Measurements from ENCODE around the gene TFB2M.
"Not testable (repeated sequence)": the region's sequence is repeated elsewhere in the genome, so short reads cannot be mapped to it uniquely, and the experiment has no call there.

The TFB2M gene

DNA sequence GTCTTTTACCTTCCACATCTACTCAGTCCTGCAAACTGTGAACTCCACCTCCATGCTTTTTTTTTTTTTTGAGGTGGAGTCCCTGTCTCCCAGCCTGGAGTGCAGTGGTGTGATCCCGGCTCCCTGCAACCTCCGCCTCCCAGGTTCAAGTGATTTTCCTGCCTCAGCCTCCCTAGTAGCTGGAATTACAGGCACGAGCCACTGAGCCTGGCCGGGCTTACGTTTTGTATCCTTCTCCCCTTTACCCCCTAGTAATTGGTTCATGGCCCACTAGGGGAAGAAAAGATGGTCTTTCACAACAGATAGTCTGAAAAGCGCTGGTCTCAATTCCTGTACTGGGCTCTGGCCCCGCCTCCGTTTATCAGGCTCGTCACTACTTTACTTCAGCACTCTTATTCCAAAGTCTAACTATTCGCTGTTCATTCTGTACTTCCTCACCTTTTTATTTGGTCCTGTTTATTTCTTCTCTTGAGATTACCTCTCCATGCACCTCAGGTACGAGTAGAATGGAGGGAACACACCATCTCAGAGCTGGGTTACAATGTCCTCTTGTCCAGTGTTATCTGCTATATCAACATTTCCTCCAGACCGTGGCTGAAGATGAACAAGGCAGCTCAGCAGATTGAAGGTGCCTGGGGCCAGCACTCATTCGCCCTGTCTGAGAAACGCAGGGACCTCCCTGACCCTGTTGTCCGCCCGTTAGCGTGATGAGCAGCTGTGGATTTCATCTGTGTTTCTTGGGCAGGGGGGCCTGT, 16.4 kb upstream of the TFB2M start:
- DNase-seq (ENCODE audit: low spot score): no peak

DNA sequence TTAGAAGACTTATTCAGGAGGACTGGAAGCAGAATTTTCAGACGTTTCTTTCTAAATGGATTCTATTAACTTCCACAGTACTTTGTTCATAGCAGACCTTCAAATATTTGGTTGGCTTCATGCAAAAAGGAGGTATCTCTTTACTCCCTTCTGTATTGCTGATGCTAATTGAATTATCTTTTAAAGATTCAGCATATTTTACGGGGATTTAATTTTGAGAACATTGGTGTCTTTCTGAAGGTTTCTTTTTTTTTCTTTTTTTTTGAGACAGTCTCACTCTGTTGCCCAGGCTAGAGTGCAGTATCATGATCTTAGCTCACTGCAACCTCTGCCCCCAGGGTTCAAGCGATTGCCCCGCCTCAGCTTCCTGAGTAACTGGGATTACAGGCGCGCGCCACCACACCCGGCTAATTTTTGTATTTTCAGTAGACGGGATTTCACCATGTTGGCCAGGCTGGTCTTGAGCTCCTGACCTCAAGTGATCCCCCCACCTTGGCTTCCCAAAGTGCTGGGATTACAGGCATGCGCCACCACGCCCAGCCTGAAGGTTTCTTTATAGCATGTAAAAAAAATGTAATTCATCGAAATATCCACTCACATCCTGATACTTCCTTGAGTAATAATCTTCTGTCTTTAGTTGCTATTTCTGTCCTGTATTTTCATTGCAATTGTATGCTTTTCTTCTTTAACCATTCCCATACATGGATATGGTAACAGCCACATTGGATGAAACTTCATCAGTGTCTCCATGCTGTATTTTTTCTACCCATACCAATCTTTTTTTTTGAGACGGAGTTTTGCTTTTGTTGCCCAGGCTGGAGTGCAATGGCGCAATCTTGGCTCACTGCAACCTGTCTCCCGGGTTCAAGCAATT, 14.7 kb upstream of the TFB2M start:
- no peak for DNase-seq (ENCODE audit: low spot score)

DNA sequence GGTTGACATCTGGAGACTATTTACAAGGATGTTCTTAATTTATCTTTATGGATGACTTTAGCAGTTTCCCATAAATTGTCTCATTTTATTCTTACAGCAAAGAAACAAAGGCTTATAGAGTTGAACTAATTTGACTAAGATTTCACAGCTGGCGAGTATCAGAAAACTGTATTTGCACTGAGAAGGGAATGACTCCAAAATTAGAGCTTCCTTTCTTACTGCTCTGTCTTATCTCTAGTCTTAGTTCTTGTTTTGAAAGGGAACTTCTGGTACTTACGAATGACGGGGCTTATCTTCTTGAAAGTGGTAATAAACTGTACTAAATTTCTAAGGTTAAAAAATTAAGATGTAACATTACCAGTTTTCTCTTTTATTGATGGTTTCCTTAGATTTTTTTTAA, 13.8 kb upstream of the TFB2M start:
- DNase-seq (ENCODE audit: low spot score): no peak

DNA sequence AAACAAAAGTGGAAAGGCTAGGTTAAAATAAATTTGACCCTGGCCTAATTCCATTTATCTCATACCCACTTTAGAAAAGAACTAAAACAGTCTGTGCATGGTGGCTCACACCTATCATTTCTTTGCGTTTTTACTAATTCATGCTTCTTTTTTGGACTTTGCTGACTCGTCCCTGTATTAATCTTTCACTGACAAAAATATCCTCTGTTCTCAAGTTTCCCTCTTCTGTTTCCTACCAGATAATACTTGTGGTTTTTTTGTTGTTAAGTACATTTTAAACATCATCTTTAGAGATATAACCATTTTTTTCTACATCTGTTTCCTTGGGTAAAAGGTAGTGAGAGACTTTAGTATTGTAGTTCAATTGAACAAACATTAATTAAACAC, 11.7 kb upstream of the TFB2M start:
- no peak for DNase-seq (ENCODE audit: low spot score)

DNA sequence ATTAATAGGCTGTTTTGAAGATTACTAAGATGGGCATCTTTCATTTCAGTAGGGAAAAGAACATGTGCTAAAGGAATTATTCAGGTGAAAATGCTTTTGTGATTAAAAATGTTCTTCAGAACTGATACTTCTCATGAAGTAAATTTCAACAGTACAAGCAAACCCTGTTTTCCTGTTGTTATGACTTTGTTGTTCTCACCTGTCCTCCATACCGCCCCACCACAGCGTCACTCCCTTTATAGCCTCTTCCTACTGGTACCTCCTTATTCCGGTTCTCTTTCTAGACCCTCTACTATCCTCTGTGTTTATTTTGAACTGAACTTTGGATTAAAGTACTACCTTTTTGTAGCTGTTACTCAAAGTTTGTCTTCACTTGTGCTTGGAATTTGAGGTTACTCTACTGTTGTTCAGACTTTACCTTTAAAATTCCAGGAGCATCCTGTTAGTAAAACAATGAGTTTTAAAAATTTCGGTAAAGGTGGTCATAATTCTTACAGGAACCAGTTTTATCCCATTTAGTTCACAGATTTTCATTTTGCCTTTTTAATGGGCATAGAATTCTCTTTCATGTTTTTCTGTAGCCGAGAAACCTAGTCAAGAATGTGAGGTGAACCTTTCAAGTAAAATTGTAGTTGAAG, 11.1 kb upstream of the TFB2M start:
- DNase-seq (ENCODE audit: low spot score): no peak

DNA sequence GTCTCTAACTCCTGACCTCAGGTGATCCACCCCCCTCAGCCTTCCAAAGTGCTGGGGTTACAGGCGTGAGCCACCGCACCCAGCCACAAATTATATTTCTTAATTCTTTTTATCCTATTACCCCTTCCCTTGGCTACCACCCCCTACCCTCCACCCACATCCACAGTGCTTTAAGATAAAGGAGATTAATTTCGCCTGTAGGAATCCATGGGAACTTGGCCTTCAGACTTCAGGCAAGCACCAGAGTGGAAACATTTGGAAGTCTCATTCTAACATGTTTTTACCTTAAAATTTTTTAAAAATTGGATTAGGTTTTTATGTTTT, 10.6 kb upstream of the TFB2M start:
- no peak for DNase-seq (ENCODE audit: low spot score)

DNA sequence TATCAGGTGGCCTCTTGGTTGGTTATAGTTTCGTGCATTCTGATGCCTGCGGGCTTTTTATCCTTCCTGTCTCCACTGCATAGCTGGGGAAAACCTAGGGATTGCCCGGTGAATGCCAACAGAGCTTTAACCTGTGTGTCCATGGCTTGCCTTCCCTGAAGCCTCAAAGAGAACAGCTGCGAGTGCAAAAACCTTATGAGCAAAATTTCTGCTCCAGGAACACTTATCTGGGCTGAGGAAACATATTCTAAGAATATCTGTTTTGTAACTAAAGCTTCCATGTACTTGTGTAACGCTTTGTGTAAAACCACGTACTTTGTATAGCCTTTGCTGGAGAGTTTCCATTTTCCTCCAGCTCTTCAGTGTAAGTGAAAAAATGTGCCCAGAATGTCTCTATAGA, 7.4 kb upstream of the TFB2M start:
- no peak for DNase-seq (ENCODE audit: low spot score)

DNA sequence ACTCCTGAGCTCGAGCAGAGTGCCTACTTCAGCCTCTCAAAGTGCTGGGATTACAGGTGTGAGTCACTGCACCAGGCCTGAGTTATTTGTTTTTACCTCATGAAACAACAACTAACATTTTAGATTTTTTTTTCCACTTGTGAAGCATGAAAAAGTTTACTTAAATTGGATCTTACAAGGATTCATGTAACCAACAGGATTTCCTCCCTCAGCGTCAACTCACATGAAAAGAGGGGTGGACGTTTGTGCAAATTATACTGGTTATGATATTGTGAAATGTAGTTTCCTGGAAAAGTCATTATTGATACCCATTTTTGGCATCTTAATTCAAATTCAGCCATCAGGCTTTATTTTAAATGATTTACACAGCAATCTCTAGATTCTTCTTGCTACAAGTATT, 6.7 kb upstream of the TFB2M start:
- no peak for DNase-seq (ENCODE audit: low spot score)

DNA sequence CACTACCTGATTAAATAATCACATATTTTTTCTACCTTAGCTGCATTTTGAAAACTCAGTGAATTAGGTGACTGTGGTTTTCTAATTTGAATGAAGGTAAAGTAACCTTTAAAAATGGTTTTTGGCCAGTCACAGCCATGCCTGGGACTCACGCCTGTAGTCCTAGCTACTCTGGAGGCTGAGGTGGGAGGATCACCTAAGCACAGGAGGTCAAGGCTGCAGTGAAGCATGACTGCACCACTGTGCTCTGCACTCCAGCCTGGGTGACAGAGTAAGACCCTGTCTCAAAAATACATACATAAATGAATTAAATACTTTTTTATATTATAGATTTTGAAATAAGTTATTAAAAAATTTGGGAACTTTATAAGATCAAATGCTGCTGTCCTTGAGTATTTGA, 5.9 kb upstream of the TFB2M start:
- DNase-seq (ENCODE audit: low spot score): no peak

DNA sequence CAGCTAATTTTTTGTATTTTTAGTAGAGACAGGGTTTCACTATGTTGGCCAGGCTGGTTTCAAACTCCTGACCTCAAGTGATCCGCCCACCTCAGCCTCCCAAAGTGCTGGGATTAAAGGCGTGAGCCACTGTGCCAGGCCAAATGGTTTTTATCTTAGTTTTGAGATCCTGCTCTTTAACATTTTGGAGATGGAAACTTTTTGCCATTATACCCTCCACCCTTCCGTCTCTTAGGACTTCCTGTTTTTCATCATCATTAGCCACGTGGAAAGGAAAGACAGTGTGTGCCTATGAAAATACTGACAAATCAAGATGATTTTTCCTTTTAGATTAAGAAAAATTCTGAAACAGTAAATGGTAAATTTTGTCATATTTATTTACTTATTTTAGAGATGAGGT, 5.2 kb upstream of the TFB2M start:
- not testable (repeated sequence) for DNase-seq (ENCODE audit: low spot score)

DNA sequence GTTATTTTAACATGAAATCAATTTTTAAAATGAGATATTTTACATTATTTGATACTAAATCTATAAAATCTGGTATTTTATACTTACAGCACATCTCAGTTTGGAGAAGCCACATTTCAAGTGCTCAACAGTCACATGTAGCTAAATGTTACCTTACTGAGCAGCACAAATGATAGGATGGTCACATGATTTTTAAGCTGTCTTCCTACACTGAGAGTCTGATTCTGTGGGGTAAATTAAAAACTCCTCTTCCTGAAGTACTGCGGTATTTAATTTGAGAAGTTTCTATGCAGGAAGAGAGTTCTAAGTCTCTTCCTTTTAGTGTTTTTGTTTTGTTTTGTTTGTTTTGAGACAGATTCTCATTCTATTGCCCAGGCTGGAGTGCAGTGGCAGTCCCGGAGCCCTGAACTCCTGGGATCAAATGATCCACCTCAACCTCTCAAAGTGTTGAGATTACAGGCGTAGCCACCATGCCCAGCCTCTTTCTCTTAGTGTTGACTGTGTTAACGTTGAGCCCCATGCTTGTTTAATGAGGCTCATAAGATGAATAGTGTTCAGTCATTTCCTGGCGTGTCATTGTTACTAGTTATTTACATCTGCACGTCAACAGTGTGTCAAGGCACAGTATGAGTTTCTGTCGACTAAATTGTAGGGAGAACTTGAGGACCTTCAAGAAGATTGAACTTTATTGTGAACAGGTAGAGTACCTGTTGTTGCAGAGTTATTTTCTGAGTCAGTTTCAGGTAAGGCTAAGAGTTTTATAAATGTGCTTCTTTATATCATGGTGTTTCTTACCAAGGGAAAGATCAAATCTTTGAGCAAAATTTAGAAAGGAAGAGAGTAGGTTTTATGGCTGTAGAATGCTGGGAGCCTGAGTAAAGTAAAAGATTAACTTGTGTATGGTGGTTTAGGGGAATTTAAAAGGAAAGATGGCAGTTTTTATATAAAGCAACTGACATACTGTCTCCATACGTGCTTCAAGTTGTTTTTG, 3.5 kb upstream of the TFB2M start:
- peak; percentile 63 for DNase-seq (ENCODE audit: low spot score)

DNA sequence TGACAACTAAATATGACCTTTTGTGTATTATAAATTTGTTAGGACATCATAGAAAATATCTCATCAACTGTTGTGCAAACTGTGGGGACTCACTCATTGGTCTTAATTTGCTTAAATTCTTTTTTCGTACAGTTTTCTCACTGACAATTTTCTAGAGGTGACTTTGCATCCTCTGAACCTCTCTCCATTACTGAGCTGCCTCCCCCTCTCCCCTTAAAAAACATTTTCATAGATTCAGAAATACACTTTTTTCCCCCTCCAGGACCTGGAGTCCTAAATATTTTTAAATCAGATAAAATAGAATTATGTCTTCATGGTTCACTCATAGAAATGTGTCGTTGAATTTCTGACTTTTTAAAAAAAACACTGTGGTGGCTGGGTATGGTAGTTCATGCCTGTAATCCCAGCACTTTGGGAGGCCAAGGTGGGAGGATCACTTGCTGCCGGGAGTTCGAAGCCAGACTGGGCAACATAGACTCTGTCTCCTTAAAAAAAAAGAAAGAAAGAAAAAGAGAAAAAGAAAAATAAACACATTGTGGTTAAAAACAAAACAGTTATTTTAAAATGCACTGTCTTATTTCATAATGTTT, 1.7 kb upstream of the TFB2M start:
- no peak for DNase-seq (ENCODE audit: low spot score)

DNA sequence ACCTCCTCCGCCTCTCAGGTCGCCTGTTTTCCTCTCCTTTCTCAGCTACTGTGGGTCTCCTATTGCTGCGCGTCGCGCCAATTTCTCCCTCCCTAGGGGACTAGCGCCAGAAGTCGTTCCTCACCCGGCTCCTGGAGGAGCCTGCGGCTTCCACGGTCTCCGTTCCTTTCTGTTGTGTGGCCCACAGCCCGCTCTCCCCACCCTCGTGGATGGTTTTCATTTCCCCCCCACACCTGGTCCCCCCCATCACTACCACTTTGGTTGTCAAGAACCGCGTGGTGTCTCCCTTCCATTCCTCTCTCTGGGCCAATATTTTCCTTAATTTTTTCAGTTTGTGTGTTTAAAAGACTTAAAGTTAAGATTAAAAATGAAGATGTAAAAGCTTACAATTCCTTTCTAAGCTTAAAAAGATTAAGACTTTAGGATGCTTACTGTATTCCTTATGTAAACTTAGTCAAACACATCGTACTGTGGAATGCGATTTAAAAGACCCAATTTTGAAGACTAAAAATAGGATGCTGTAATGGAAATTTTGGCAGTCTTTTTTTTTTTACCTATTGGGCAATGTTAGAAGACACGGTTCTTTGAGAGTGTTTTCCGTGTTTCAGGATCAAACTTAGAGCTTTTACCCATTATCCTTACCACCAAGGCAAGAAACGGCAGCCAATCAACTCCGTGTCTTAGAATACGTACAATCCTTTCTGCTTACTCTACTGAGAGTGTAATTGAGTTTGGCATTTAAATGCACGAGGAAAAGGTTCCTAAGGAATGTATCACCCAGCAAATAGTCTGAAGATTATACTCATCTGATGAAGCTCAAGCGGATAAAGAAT, 968 bp upstream of the TFB2M start:
- DNase-seq (ENCODE audit: low spot score): peak; percentile 35

DNA sequence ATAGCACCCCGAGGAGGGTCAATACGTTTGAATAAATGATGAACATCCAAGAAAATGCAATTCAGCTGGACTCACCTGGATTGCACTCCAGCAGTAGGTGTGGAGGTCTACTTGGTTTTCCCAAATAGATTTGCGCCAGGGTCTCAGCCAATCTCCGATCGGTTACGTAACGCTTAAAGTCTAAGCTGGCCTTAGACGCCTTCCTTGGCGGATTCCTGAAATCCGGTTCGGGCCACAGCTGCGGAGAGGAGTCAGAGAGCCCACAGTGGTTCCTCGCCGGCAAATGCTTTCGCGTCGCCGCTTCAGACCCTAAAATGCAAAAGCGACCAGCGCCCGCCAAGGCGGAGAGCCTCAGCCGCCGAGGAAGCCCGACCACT, 322 bp downstream of the TFB2M start:
- DNase-seq (ENCODE audit: low spot score): no peak

DNA sequence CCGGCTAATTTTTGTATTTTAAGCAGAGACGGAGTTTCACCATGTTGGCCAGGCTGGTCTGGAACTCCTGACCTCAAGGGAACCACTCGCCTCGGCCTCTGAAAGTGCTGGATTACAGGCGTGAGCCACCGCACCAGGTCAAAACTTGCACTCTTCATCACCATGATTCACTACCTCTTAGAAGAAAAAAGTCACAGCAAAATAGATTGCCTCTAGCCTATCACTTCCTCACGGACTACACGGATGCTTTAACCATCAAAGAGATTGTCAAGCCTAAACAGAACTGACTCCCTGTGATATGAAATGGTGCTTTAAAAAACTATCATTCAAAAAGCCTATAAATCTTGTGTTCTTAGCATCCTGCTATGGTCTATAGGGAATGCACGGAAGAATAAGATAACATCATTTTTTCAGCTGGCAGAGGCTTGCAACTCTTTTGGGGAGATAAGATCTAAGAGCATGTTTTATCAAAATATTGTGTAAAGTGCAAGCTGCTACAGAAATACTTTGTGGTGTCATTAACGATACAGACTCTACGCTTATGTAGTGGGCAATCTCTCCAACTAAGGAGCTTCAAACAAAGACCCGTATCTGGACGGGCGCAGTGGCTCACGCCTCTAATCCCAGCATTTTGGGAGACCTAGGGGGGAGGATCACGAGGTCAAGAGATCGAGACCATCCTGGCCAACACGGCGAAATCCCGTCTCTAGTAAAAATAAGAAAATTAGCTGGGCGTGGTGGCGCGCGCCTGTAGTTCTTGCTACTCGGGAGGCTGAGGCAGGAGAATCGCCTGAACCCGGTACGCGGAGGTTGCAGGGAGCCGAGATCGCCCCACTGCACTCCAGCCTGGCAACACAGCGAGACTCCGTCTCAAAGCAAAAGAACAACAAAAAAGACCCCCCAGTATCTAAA, 966 bp downstream of the TFB2M start:
- DNase-seq (ENCODE audit: low spot score): no peak

DNA sequence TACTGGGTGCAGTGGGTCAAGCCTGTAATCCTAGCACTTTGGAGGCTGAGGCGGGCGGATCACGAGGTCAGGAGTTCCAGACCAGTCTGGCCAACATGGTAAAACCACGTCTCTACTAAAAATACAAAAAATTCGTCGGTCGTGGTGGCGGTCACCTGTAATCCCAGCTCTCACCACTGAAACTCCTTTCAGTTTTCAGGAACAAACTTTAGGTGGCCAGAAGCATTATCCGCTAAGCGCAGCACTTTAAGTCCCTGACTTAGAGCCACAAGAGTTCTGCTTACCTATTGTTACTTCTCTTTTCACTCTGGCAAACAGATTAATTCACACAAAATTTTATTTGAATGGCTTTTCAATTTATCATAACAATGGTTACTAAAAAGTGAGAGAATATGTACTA, 5.2 kb downstream of the TFB2M start:
- not testable (repeated sequence) for DNase-seq (ENCODE audit: low spot score)

DNA sequence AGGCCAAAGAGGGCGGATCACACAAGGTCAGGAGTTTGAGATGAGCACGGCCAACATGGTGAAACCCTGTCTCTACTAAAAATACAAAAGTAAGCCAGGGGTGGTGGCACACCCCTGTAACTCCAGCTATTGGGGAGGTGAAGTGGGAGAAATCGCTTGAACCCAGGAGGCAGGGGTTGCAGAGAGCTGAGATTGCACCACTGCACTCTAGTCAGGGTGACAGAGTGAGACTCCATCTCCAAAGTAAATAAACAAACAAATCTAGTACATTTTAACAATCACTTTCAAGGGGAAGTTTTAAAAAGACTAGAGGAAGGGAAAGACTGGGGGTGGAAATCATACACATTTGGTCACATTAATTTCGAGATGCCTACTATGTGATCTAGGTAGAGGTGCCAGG, 6.8 kb downstream of the TFB2M start:
- no peak for DNase-seq (ENCODE audit: low spot score)

DNA sequence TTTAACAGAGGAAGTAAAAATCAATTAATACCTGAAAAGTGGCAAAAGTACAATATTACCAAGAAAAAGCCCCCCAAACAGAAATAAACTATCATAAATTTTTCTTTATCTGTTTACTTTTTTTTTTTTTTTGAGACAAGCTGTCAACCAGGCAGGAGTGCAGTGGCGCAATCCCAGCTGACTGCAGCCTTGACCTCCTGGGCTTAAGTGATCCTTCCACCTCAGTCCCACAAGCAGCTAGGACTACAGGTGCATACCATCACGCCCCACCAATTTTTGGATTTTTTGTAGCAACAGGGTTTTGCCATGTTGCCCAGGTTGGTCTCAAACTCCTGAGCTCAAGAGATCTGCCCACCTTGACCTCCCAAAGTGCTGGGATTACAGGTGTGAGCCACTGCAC, 8.0 kb downstream of the TFB2M start:
- no peak for DNase-seq (ENCODE audit: low spot score)

DNA sequence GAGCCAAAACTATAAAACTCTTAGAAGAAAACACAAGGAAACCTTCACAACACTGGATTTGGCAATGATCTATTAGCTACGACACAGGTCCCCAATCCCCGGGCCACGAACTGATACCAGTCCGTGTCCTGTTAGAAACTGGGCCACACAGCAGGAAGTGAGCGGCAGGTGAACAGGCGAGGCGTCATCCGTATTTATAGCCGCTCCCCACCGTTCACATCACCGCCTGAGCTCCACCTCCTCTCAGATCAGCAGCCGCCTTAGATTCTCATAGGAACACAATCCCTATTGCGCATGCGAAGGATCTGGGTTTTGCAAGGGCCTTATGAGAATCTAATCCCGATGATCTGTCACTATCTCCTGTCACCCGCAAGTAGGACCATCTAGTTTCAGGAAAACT, 11.9 kb downstream of the TFB2M start:
- no peak for DNase-seq (ENCODE audit: low spot score)

DNA sequence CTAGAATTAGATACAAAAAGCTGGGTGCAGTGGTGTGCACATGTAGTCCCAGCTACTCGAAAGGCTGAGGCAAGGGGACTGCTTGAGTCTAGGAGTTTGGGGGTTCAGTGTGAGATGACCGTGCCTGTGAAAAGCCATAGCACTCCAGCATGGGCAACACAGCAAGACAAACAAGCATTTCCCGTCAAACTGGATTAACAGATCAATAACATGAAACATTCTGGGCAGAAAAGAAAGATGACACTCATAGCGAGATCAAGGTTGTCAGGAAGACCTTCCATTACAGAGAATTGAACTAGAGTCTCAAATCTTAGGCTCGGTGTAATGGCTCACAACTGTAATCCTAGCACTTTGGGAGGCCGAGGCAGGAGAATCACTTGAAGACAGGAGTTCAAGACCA, 14.0 kb downstream of the TFB2M start:
- DNase-seq (ENCODE audit: low spot score): no peak

Measured in activated CD4-positive, alpha-beta T cell treated with anti-CD3 and anti-CD28 coated beads, Interleukin-2, Interleukin-4, amounts not matched to agents 100 ng/mL and 50 ng/mL, durations not matched to agents 16 hours and 8 hours (primary cell).